ENCODE data around the gene NCAM1. TPM values are rescaled to one million over a fixed set of nuclear protein-coding genes. Genes with fewer than 3 reads are reported as not detected.

Gene NCAM1
- total and polyA plus RNA-seq, 5 experiments from 2014 or later = 0.08 to 0.98 (median 0.60) TPM; not detected in 2

- H3K27me3 Mint-ChIP-seq = peaks cover 4 to 17% (median 6%) of the 10 kb centered on the region in 5 donors
- DNase-seq (no peak), ATAC-seq (no peak)
- no peaks in the 10 kb centered on the region for H3K36me3 Mint-ChIP-seq
- POLR2A ChIA-PET = no interaction called here
- no peak overlapping the region for H3K27ac Mint-ChIP-seq
- peaks cover 0 to 10% (median 0%) of the 10 kb centered on the region in 9 donors for H3K9me3 Mint-ChIP-seq
- no peaks in the 10 kb centered on the region for H3K4me1 Mint-ChIP-seq
- H3K4me3 Mint-ChIP-seq = no peak overlapping the region
These were observed 53.3 kb downstream of the NCAM1 start for GRCh38 chr11:113014262-113015097.

- DNase-seq (no peak), ATAC-seq (no peak)
- POLR2A ChIA-PET = no interaction called here
- Mint-ChIP-seq H3K27me3 (peaks cover 4 to 18% (median 4%) of the 10 kb centered on the region in 5 donors), H3K36me3 (no peaks in the 10 kb centered on the region), H3K9me3 (peaks cover 0 to 10% (median 0%) of the 10 kb centered on the region in 9 donors), H3K4me3 (no peak overlapping the region), H3K27ac (no peak overlapping the region), H3K4me1 (no peaks in the 10 kb centered on the region)
These were observed 53.9 kb downstream of the NCAM1 start for GRCh38 chr11:113015098-113015455.

GRCh38 chr11:113016905-113017304 lies 55.7 kb downstream of the NCAM1 start:
- H3K9me3 Mint-ChIP-seq = peaks cover 0 to 4% (median 0%) of the 10 kb centered on the region in 9 donors
- no peak overlapping the region for H3K4me3 Mint-ChIP-seq
- ATAC-seq = no peak
- H3K27ac Mint-ChIP-seq = no peak overlapping the region
- H3K27me3 Mint-ChIP-seq = peaks cover 3 to 16% (median 4%) of the 10 kb centered on the region in 5 donors
- no peaks in the 10 kb centered on the region for H3K4me1 Mint-ChIP-seq
- H3K36me3 Mint-ChIP-seq = no peaks in the 10 kb centered on the region
- POLR2A ChIA-PET = no interaction called here
- DNase-seq = no peak

GRCh38 chr11:113018913-113019312 lies 57.7 kb downstream of the NCAM1 start:
- ATAC-seq (no peak), DNase-seq (no peak)
- Mint-ChIP-seq H3K4me3 (no peak overlapping the region), H3K4me1 (no peaks in the 10 kb centered on the region), H3K9me3 (no peaks in the 10 kb centered on the region), H3K27ac (no peak overlapping the region), H3K36me3 (no peaks in the 10 kb centered on the region), H3K27me3 (peaks cover 0 to 14% (median 4%) of the 10 kb centered on the region in 5 donors)
- POLR2A ChIA-PET = no interaction called here

GRCh38 chr11:113019711-113020110 lies 58.5 kb downstream of the NCAM1 start:
- ATAC-seq (no peak), DNase-seq (no peak)
- Mint-ChIP-seq H3K4me1 (no peaks in the 10 kb centered on the region), H3K36me3 (no peaks in the 10 kb centered on the region), H3K9me3 (no peaks in the 10 kb centered on the region), H3K27me3 (peaks cover 0 to 14% (median 4%) of the 10 kb centered on the region in 5 donors), H3K27ac (no peak overlapping the region), H3K4me3 (no peak overlapping the region)
- POLR2A ChIA-PET = no interaction called here

GRCh38 chr11:113021111-113021510 lies 59.9 kb downstream of the NCAM1 start:
- Mint-ChIP-seq H3K27ac (no peak overlapping the region), H3K9me3 (no peaks in the 10 kb centered on the region), H3K27me3 (peaks cover 0 to 16% (median 7%) of the 10 kb centered on the region in 5 donors), H3K36me3 (no peaks in the 10 kb centered on the region), H3K4me1 (no peaks in the 10 kb centered on the region), H3K4me3 (no peak overlapping the region)
- DNase-seq = no peak
- ATAC-seq = no peak
- POLR2A ChIA-PET = no interaction called here

GRCh38 chr11:113022262-113022661 lies 61.0 kb downstream of the NCAM1 start:
- H3K27ac Mint-ChIP-seq = no peak overlapping the region
- ATAC-seq (no peak), DNase-seq (no peak)
- no peaks in the 10 kb centered on the region for H3K9me3 Mint-ChIP-seq
- H3K27me3 Mint-ChIP-seq = peaks cover 0 to 17% (median 9%) of the 10 kb centered on the region in 5 donors
- no peak overlapping the region for H3K4me3 Mint-ChIP-seq
- no peaks in the 10 kb centered on the region for H3K4me1 Mint-ChIP-seq
- no peaks in the 10 kb centered on the region for H3K36me3 Mint-ChIP-seq
- POLR2A ChIA-PET = no interaction called here

- no peak for DNase-seq
- Mint-ChIP-seq H3K9me3 (no peaks in the 10 kb centered on the region), H3K27ac (no peak overlapping the region), H3K27me3 (peaks cover 0 to 26% (median 9%) of the 10 kb centered on the region in 5 donors), H3K36me3 (no peaks in the 10 kb centered on the region), H3K4me3 (no peak overlapping the region), H3K4me1 (no peaks in the 10 kb centered on the region)
- POLR2A ChIA-PET = no interaction called here
- ATAC-seq = no peak
These were observed 62.0 kb downstream of the NCAM1 start for GRCh38 chr11:113023228-113023627.

- Mint-ChIP-seq H3K27ac (no peak overlapping the region), H3K9me3 (no peaks in the 10 kb centered on the region), H3K4me3 (no peak overlapping the region), H3K27me3 (peaks cover under 1 to 27% (median 9%) of the 10 kb centered on the region in 5 donors), H3K4me1 (no peaks in the 10 kb centered on the region), H3K36me3 (no peaks in the 10 kb centered on the region)
- POLR2A ChIA-PET = no interaction called here
- no peak for ATAC-seq
- no peak for DNase-seq
These were observed 62.8 kb downstream of the NCAM1 start for GRCh38 chr11:113023986-113024385.

GRCh38 chr11:113026778-113027177 lies 65.6 kb downstream of the NCAM1 start:
- no peak overlapping the region for H3K27ac Mint-ChIP-seq
- no peaks in the 10 kb centered on the region for H3K36me3 Mint-ChIP-seq
- H3K4me3 Mint-ChIP-seq = no peak overlapping the region
- peaks cover 1 to 27% (median 9%) of the 10 kb centered on the region in 5 donors for H3K27me3 Mint-ChIP-seq
- POLR2A ChIA-PET = no interaction called here
- no peaks in the 10 kb centered on the region for H3K4me1 Mint-ChIP-seq
- DNase-seq (no peak), ATAC-seq (no peak)
- H3K9me3 Mint-ChIP-seq = no peaks in the 10 kb centered on the region

GRCh38 chr11:113034576-113034975 lies 73.4 kb downstream of the NCAM1 start:
- H3K9me3 Mint-ChIP-seq = peaks cover 0 to 18% (median 3%) of the 10 kb centered on the region in 9 donors
- no peak for DNase-seq
- no peak overlapping the region for H3K27ac Mint-ChIP-seq
- no peaks in the 10 kb centered on the region for H3K4me1 Mint-ChIP-seq
- H3K4me3 Mint-ChIP-seq = no peak overlapping the region
- ATAC-seq = no peak
- H3K27me3 Mint-ChIP-seq = peaks cover 2 to 13% (median 3%) of the 10 kb centered on the region in 5 donors
- POLR2A ChIA-PET = no interaction called here
- peaks cover 0 to 4% (median 0%) of the 10 kb centered on the region in 3 donors for H3K36me3 Mint-ChIP-seq

GRCh38 chr11:113035708-113036107 lies 74.5 kb downstream of the NCAM1 start:
- no peaks in the 10 kb centered on the region for H3K4me1 Mint-ChIP-seq
- no peak overlapping the region for H3K27ac Mint-ChIP-seq

GRCh38 chr11:113043698-113044097 lies 82.5 kb downstream of the NCAM1 start:
- Mint-ChIP-seq H3K27me3 (peaks cover 8 to 25% (median 14%) of the 10 kb centered on the region in 5 donors), H3K36me3 (no peaks in the 10 kb centered on the region), H3K4me1 (no peaks in the 10 kb centered on the region), H3K9me3 (peaks cover 0 to 11% (median 2%) of the 10 kb centered on the region in 9 donors), H3K27ac (no peak overlapping the region), H3K4me3 (no peak overlapping the region)
- POLR2A ChIA-PET = interaction anchor here (0.7 kb wide), 1 partner anchor 114 kb away, joined by 3 read pairs; no protein-coding TSS in a partner anchor
- ATAC-seq = no peak
- DNase-seq = no peak

More at GRCh38 chr11:113035708-113036107, 74.5 kb downstream of the NCAM1 start:
- DNase-seq = no peak
- H3K4me3 Mint-ChIP-seq = no peak overlapping the region
- POLR2A ChIA-PET = no interaction called here
- H3K36me3 Mint-ChIP-seq = peaks cover 0 to 4% (median 0%) of the 10 kb centered on the region in 3 donors
- peaks cover 2 to 13% (median 3%) of the 10 kb centered on the region in 5 donors for H3K27me3 Mint-ChIP-seq
- H3K9me3 Mint-ChIP-seq = peaks cover 0 to 18% (median 3%) of the 10 kb centered on the region in 9 donors
- no peak for ATAC-seq

All from naive thymus-derived CD8-positive, alpha-beta T cell (primary cell).